Osteocyte (in vitro differentiated cells): Measurements from ENCODE around the gene USP31. TPM values are rescaled to one million over a fixed set of nuclear protein-coding genes. Genes with fewer than 3 reads are reported as not detected.

Source experiments
- DNase-seq: peaks from one replicate; pipeline ENCODE4 v3.0.0; 2021; ENCODE audit warnings: mixed read lengths; ENCODE audit not compliant: unreplicated experiment; ENCODE audit errors: extremely low spot score
- H3K27ac Mint-ChIP-seq: one replicate; pipeline ENCODE4 v1.8.0; 2021; ENCODE audit warnings: mild to moderate bottlenecking, mixed read lengths; ENCODE audit not compliant: unreplicated experiment
- H3K27me3 Mint-ChIP-seq: one replicate; pipeline ENCODE4 v1.8.0; 2021; ENCODE audit warnings: mixed read lengths; ENCODE audit not compliant: unreplicated experiment
- H3K36me3 Mint-ChIP-seq: one replicate; pipeline ENCODE4 v1.8.0; 2021; ENCODE audit warnings: mixed read lengths; ENCODE audit not compliant: unreplicated experiment
- H3K4me1 Mint-ChIP-seq: one replicate; pipeline ENCODE4 v1.8.0; 2021; ENCODE audit warnings: mixed read lengths; ENCODE audit not compliant: unreplicated experiment
- H3K4me3 Mint-ChIP-seq: one replicate; pipeline ENCODE4 v1.8.0; 2021; ENCODE audit warnings: mild to moderate bottlenecking, moderate library complexity, mixed read lengths; ENCODE audit not compliant: unreplicated experiment
- H3K9me3 Mint-ChIP-seq: one replicate; pipeline ENCODE4 v1.8.0; 2021; ENCODE audit warnings: mixed read lengths; ENCODE audit not compliant: unreplicated experiment
- total RNA-seq: library from RNA; stranded (reverse); gene quantifications from 2 replicates; pipeline ENCODE4 v1.2.1, GENCODE V29; 2021
- TF ChIP-seq, protein P1 (sequence below): fragments of 200-600 bp; sonication (generic); IDR thresholded peaks from 2 replicates; pipeline ENCODE4 v1.5.0; 2021; ENCODE audit warnings: antibody characterized with exemption, mild to moderate bottlenecking, moderate library complexity

The USP31 gene
- total RNA-seq, 1 donor from 2014 or later: 7.9 TPM

DNA sequence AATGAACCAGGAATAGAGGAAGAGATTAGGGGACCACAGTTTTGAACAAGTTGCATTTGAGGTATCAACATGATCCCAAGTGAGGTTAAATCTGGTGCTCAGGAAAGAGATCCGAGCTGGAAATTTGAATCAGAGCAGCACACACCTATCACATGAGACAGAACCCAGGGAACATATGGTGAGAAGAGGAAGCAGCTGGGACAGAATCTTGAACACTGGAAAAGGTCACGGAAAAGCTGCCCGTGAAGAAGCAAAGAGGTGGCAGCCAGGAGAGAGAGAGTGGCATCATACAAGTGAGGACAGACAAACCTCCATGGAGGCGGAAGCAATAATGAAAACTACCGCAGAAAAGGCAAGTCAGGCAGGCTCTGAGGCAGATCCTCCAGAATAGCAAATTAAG, 36.1 kb downstream of the USP31 start:
- Mint-ChIP-seq H3K4me1 (peaks cover 1% of the 10 kb centered on the region), H3K4me3 (no peak overlapping the region), H3K27ac (no peak overlapping the region), H3K27me3 (no peaks in the 10 kb centered on the region), H3K9me3 (peaks cover 5% of the 10 kb centered on the region), H3K36me3 (peaks cover 6% of the 10 kb centered on the region)
- TF ChIP-seq, protein P1, sequence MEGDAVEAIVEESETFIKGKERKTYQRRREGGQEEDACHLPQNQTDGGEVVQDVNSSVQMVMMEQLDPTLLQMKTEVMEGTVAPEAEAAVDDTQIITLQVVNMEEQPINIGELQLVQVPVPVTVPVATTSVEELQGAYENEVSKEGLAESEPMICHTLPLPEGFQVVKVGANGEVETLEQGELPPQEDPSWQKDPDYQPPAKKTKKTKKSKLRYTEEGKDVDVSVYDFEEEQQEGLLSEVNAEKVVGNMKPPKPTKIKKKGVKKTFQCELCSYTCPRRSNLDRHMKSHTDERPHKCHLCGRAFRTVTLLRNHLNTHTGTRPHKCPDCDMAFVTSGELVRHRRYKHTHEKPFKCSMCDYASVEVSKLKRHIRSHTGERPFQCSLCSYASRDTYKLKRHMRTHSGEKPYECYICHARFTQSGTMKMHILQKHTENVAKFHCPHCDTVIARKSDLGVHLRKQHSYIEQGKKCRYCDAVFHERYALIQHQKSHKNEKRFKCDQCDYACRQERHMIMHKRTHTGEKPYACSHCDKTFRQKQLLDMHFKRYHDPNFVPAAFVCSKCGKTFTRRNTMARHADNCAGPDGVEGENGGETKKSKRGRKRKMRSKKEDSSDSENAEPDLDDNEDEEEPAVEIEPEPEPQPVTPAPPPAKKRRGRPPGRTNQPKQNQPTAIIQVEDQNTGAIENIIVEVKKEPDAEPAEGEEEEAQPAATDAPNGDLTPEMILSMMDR: no peak
- no peak for DNase-seq

GRCh38 chr16:23110257-23110899, 38.9 kb downstream of the USP31 start:
- no peak overlapping the region for H3K27ac Mint-ChIP-seq
- no peaks in the 10 kb centered on the region for H3K27me3 Mint-ChIP-seq

GRCh38 chr16:23107936-23108335, 41.3 kb downstream of the USP31 start:
- H3K9me3 Mint-ChIP-seq: peaks cover 5% of the 10 kb centered on the region
- H3K4me3 Mint-ChIP-seq: no peak overlapping the region

More at GRCh38 chr16:23110257-23110899, 38.9 kb downstream of the USP31 start:
- TF ChIP-seq, protein P1: no peak
- Mint-ChIP-seq H3K9me3 (peaks cover 5% of the 10 kb centered on the region), H3K4me3 (no peak overlapping the region), H3K4me1 (peaks cover 2% of the 10 kb centered on the region), H3K36me3 (peaks cover 16% of the 10 kb centered on the region)
- DNase-seq: no peak

GRCh38 chr16:23107117-23107516, 42.1 kb downstream of the USP31 start:
- Mint-ChIP-seq H3K4me1 (peaks cover 3% of the 10 kb centered on the region), H3K4me3 (no peak overlapping the region), H3K27ac (no peak overlapping the region), H3K27me3 (no peaks in the 10 kb centered on the region), H3K9me3 (peaks cover 5% of the 10 kb centered on the region), H3K36me3 (peaks cover 21% of the 10 kb centered on the region)
- TF ChIP-seq, protein P1: no peak
- no peak for DNase-seq

More at GRCh38 chr16:23107936-23108335, 41.3 kb downstream of the USP31 start:
- H3K27ac Mint-ChIP-seq: no peak overlapping the region
- H3K36me3 Mint-ChIP-seq: peaks cover 21% of the 10 kb centered on the region
- TF ChIP-seq, protein P1: no peak
- H3K4me1 Mint-ChIP-seq: peaks cover 3% of the 10 kb centered on the region
- no peak for DNase-seq
- H3K27me3 Mint-ChIP-seq: no peaks in the 10 kb centered on the region

DNA sequence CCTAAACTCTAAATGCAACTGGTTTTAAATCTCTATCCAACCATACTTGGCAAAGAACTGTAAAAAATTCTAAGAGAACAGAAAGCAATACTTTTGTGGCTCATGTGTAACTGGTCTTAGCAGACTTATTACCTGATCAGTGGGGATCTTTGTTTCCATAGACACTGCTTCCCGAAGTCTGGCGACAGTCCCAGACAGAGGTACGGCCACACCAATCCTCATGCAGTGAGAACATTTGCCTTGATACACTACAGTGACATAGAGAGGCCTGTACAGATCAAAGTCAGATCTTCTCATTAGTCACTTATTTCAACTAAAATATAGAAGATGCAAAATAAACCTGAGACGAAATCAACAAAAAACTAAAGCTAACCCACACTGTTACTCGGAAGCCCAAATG, 43.9 kb downstream of the USP31 start:
- Mint-ChIP-seq H3K27me3 (no peaks in the 10 kb centered on the region), H3K9me3 (peaks cover 5% of the 10 kb centered on the region), H3K27ac (peak overlapping the region; percentile 1), H3K4me3 (no peak overlapping the region), H3K36me3 (peaks cover 30% of the 10 kb centered on the region), H3K4me1 (peaks cover 3% of the 10 kb centered on the region)
- TF ChIP-seq, protein P1: no peak
- no peak for DNase-seq
